Mesenchymal stem cell (in vitro differentiated cells and primary cell): ENCODE results near the gene ANKRD10.

ENCODE experiments used
- DNase-seq: peaks from one replicate; pipeline ENCODE4 v3.0.0-alpha.2; 2013
- H2AFZ ChIP-seq: one replicate; pipeline ENCODE4 v1.6.1; 2013; ENCODE audit warnings: low read depth, mild to moderate bottlenecking, control low read depth, inconsistent platforms, low read length, moderate library complexity
- H2AK5ac ChIP-seq: 2 replicates; pipeline ENCODE4 v1.6.1; 2013; ENCODE audit warnings: low read length, moderate library complexity, mild to moderate bottlenecking, inconsistent platforms; ENCODE audit not compliant: severe bottlenecking
- H2BK120ac ChIP-seq: one replicate; pipeline ENCODE4 v1.6.1; 2013; ENCODE audit warnings: low read depth, mild to moderate bottlenecking, inconsistent platforms, low read length, moderate library complexity
- H2BK12ac ChIP-seq, 2 experiments: one replicate each; pipeline ENCODE4 v1.6.1; 2013; ENCODE audit warnings: inconsistent platforms in 2 of 2, low read length in 2 of 2, mild to moderate bottlenecking in 2 of 2, moderate library complexity in 2 of 2, control low read depth in 1 of 2
- H2BK15ac ChIP-seq: one replicate; pipeline ENCODE4 v1.6.1; 2013; ENCODE audit warnings: mild to moderate bottlenecking, low read depth, inconsistent platforms; ENCODE audit not compliant: poor library complexity, severe bottlenecking
- H2BK5ac ChIP-seq: 2 replicates; pipeline ENCODE4 v1.6.1; 2013; ENCODE audit warnings: low read depth, mild to moderate bottlenecking, low read length, control low read depth, inconsistent platforms; ENCODE audit not compliant: poor library complexity, severe bottlenecking
- H3K14ac ChIP-seq, 2 experiments: one replicate each; pipeline ENCODE4 v1.6.1; 2013; ENCODE audit warnings: inconsistent platforms in 2 of 2, low read length in 2 of 2, control low read depth in 1 of 2, mild to moderate bottlenecking in 1 of 2, moderate library complexity in 1 of 2
- H3K18ac ChIP-seq, 2 experiments: one replicate each; pipeline ENCODE4 v1.6.1; 2013; ENCODE audit warnings: inconsistent platforms in 2 of 2, low read length in 2 of 2, control low read depth in 1 of 2, low read depth in 1 of 2, mild to moderate bottlenecking in 1 of 2
- H3K23ac ChIP-seq, 2 experiments: one replicate each; pipeline ENCODE4 v1.6.1; 2013; ENCODE audit warnings: inconsistent platforms in 2 of 2, low read length in 2 of 2, mild to moderate bottlenecking in 2 of 2, moderate library complexity in 2 of 2, control low read depth in 1 of 2
- H3K27ac ChIP-seq: 2 replicates; pipeline ENCODE4 v1.5.1; 2013; ENCODE audit warnings: mild to moderate bottlenecking, moderate library complexity, low read length, control low read depth, inconsistent platforms; ENCODE audit not compliant: poor library complexity, severe bottlenecking
- H3K27me3 ChIP-seq, 2 experiments: 2 replicates each; pipeline versions ENCODE4 v1.6.1 to v1.7.0; 2013; ENCODE audit warnings: low read length in 2 of 2, mild to moderate bottlenecking in 2 of 2, moderate library complexity in 2 of 2, control low read depth in 1 of 2, inconsistent platforms in 1 of 2; ENCODE audit not compliant: control insufficient read depth in 1 of 2, insufficient read depth in 1 of 2
- H3K36me3 ChIP-seq, 2 experiments: 2 replicates each; pipeline versions ENCODE4 v1.6.1 to v1.7.0; 2013; ENCODE audit warnings: low read length in 2 of 2, control low read depth in 1 of 2, inconsistent platforms in 1 of 2, low read depth in 1 of 2, mild to moderate bottlenecking in 1 of 2; ENCODE audit not compliant: insufficient read depth in 2 of 2, control insufficient read depth in 1 of 2
- H3K4ac ChIP-seq, 2 experiments: one replicate each; pipeline ENCODE4 v1.6.1; 2013; ENCODE audit warnings: inconsistent platforms in 2 of 2, low read length in 2 of 2, mild to moderate bottlenecking in 2 of 2, moderate library complexity in 2 of 2, control low read depth in 1 of 2, low read depth in 1 of 2
- H3K4me1 ChIP-seq: 2 replicates; pipeline ENCODE4 v1.6.1; 2013; ENCODE audit warnings: low read depth, low read length, control low read depth; ENCODE audit not compliant: control insufficient read depth, insufficient read depth
- H3K4me2 ChIP-seq: 2 replicates; pipeline ENCODE4 v1.6.1; 2013; ENCODE audit warnings: low read length, mild to moderate bottlenecking, inconsistent platforms; ENCODE audit not compliant: poor library complexity, severe bottlenecking
- H3K4me3 ChIP-seq, 2 experiments: 2 replicates each; pipeline versions ENCODE4 v1.5.1 to v1.7.0; 2013; ENCODE audit warnings: low read length in 2 of 2, mild to moderate bottlenecking in 2 of 2, control low read depth in 1 of 2, low read depth in 1 of 2; ENCODE audit not compliant: insufficient read depth in 1 of 2
- H3K79me1 ChIP-seq: replicated peaks from 2 replicates; pipeline ENCODE4 v1.6.1; 2013; ENCODE audit warnings: mild to moderate bottlenecking, control low read depth, low read length, inconsistent platforms; ENCODE audit not compliant: poor library complexity, severe bottlenecking
- H3K9ac ChIP-seq: 2 replicates; pipeline ENCODE4 v1.7.0; 2013; ENCODE audit warnings: mild to moderate bottlenecking, low read length, moderate library complexity
- H3K9me3 ChIP-seq: 2 replicates; pipeline ENCODE4 v1.7.0; 2013; ENCODE audit warnings: mild to moderate bottlenecking, low read length; ENCODE audit not compliant: control insufficient read depth
- H4K8ac ChIP-seq: one replicate; pipeline ENCODE4 v1.6.1; 2013; ENCODE audit warnings: inconsistent platforms, mild to moderate bottlenecking, low read length, moderate library complexity
- H4K91ac ChIP-seq: one replicate; pipeline ENCODE4 v1.6.1; 2013; ENCODE audit warnings: mild to moderate bottlenecking, low read length, inconsistent platforms
- WGBS: methylation state at CpG from one replicate; pipeline ENCODE4 v1.1.7; 2013; ENCODE audit warnings: mixed read lengths; 5-methylcytosine and 5-hydroxymethylcytosine counted together

The ANKRD10 gene

GRCh38 chr13:110832531-110832930 is 82.3 kb downstream of the ANKRD10 start:
- H3K14ac ChIP-seq: no peak overlapping the region
- H2BK15ac ChIP-seq: no peak overlapping the region
- H3K4me3 ChIP-seq: no peak overlapping the region
- H3K4me2 ChIP-seq: no peak overlapping the region
- H3K18ac ChIP-seq: no peak overlapping the region
- H2AK5ac ChIP-seq: no peak overlapping the region
- peaks cover 14 to 53% of the 10 kb centered on the region in 2 experiments for H3K27me3 ChIP-seq
- no peak overlapping the region for H2AFZ ChIP-seq
- H3K27ac ChIP-seq: no peak overlapping the region
- H3K4me1 ChIP-seq: no peaks in the 10 kb centered on the region
- no peak overlapping the region for H3K23ac ChIP-seq
- no peak for DNase-seq
- H3K9ac ChIP-seq: no peak overlapping the region
- H2BK120ac ChIP-seq: no peak overlapping the region
- H2BK12ac ChIP-seq: no peak overlapping the region
- WGBS: 81% methylated on average over 10 of the region's 10 CpGs
- H4K91ac ChIP-seq: no peak overlapping the region
- H3K36me3 ChIP-seq: no peaks in the 10 kb centered on the region
- H3K9me3 ChIP-seq: no peaks in the 10 kb centered on the region
- H3K79me1 ChIP-seq: no peaks in the 10 kb centered on the region
- H2BK5ac ChIP-seq: no peak overlapping the region
- no peak overlapping the region for H4K8ac ChIP-seq
- no peak overlapping the region for H3K4ac ChIP-seq

DNA sequence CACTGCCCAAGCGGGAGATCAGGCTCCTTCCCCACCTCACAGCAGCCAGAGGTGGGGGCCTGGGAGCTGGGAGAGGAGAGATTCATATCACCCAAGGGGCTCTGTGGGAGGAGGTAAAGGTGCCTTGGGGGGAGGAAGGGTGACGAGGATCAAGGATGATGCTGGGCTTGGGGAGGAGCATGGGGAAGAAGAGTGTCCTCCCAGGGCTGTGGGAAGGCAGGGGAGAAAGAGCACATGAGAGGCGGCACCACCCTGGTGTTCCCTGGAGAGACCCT is 82.7 kb downstream of the ANKRD10 start:
- Histone ChIP-seq H4K91ac (no peak overlapping the region), H3K23ac (no peak overlapping the region), H3K4me2 (no peak overlapping the region), H3K14ac (no peak overlapping the region), H3K9ac (no peak overlapping the region), H3K79me1 (no peaks in the 10 kb centered on the region), H4K8ac (no peak overlapping the region), H3K36me3 (no peaks in the 10 kb centered on the region), H3K27ac (no peak overlapping the region), H2AFZ (no peak overlapping the region), H3K4me3 (no peak overlapping the region), H3K4me1 (no peaks in the 10 kb centered on the region), H2AK5ac (no peak overlapping the region), H2BK120ac (no peak overlapping the region), H3K9me3 (no peaks in the 10 kb centered on the region), H3K4ac (no peak overlapping the region), H2BK5ac (no peak overlapping the region), H2BK15ac (no peak overlapping the region), H2BK12ac (no peak overlapping the region), H3K27me3 (peaks cover 14 to 53% of the 10 kb centered on the region in 2 experiments), H3K18ac (no peak overlapping the region)
- no peak for DNase-seq
- 88% methylated on average over 2 of the region's 3 CpGs for WGBS

DNA sequence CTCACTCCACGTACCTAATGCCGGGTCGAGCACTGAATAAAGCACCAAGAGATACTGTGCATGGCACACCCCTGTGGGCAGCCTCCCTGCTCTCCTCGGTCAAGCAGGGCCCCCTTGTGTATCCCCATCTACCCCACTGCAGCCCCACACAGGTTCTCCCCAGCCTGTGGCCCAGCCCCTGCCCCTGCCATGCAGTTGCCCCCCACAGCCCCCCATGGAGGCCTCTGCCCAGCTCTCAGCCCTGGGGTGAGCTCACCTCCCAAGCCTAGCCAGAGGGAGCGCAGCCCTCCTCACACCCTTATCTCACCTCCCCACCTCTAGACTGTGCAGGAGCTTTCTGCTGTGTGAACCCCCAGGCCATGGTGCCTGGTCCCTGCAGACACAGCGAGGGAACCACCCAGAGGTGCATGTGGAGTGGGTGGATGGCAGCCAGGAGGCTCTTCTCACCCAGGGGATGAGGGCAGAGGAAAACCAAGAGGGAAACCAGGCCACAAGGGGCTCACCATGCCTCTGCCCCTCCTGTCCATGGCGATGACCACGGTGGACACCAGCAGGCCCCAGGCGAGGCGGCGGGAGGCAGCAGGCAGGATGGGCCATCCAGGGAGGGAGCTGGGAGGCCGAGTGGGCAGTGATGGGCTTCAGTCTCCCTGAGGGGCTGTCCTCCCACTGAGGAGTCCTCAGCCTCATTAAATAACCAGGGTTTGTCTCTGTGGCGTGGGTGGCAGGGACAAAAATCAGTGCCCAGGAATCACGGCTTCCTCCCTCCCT is 83.2 kb downstream of the ANKRD10 start:
- 90% methylated on average over 10 of the region's 14 CpGs for WGBS
- Histone ChIP-seq H3K27me3 (peaks cover 14 to 53% of the 10 kb centered on the region in 2 experiments), H4K8ac (no peak overlapping the region), H3K79me1 (no peaks in the 10 kb centered on the region), H2BK5ac (no peak overlapping the region), H3K27ac (no peak overlapping the region), H3K14ac (no peak overlapping the region), H2AK5ac (no peak overlapping the region), H3K23ac (no peak overlapping the region), H3K9me3 (no peaks in the 10 kb centered on the region), H3K4me2 (no peak overlapping the region), H3K36me3 (no peaks in the 10 kb centered on the region), H2BK120ac (no peak overlapping the region), H2BK12ac (no peak overlapping the region), H3K4me3 (no peak overlapping the region), H3K9ac (no peak overlapping the region), H3K4me1 (no peaks in the 10 kb centered on the region), H3K18ac (no peak overlapping the region), H4K91ac (no peak overlapping the region), H3K4ac (no peak overlapping the region), H2BK15ac (no peak overlapping the region), H2AFZ (no peak overlapping the region)
- DNase-seq: no peak

- no peak overlapping the region for H2BK12ac ChIP-seq
- H3K4me2 ChIP-seq: no peak overlapping the region
- H3K36me3 ChIP-seq: no peaks in the 10 kb centered on the region
- H4K8ac ChIP-seq: no peak overlapping the region
- H3K9me3 ChIP-seq: no peaks in the 10 kb centered on the region
- H2AFZ ChIP-seq: no peak overlapping the region
- H3K4me3 ChIP-seq: no peak overlapping the region
- no peak overlapping the region for H3K4ac ChIP-seq
- no peak overlapping the region for H3K14ac ChIP-seq
- H3K79me1 ChIP-seq: no peaks in the 10 kb centered on the region
- H3K27me3 ChIP-seq: peaks cover 14 to 53% of the 10 kb centered on the region in 2 experiments
- no peak overlapping the region for H2AK5ac ChIP-seq
- H2BK120ac ChIP-seq: no peak overlapping the region
- no peak for DNase-seq
- no peak overlapping the region for H3K18ac ChIP-seq
- no peak overlapping the region for H3K9ac ChIP-seq
- 85% methylated on average over 16 of the region's 16 CpGs for WGBS
- H3K4me1 ChIP-seq: no peaks in the 10 kb centered on the region
- H2BK15ac ChIP-seq: no peak overlapping the region
- no peak overlapping the region for H3K27ac ChIP-seq
- H2BK5ac ChIP-seq: no peak overlapping the region
- no peak overlapping the region for H3K23ac ChIP-seq
- no peak overlapping the region for H4K91ac ChIP-seq
Measured at GRCh38 chr13:110830800-110831371, 84.0 kb downstream of the ANKRD10 start.
